ENCODE measurements around the gene LINC00305.

- TF ChIP-seq EZH2 (conservative IDR thresholded peaks at IDR 0.05; ENCODE audit: low read depth, low read length) (no peak), ARNT (IDR thresholded peaks at IDR 0.05) (no peak), RFX5 (IDR thresholded peaks at IDR 0.05; ENCODE audit: low read depth, low read length) (no peak), ZNF512B (CRISPR knock-in tag; IDR thresholded peaks at IDR 0.05; ENCODE audit: borderline replicate concordance) (no peak), POLR2A (IDR thresholded peaks at IDR 0.05; ENCODE audit: insufficient read depth in 1 of 2, low read depth in 2 of 2, low read length in 2 of 2) (no peak), DNMT1 (CRISPR knock-in tag; IDR thresholded peaks at IDR 0.05) (no peak), MIER2 (CRISPR knock-in tag; IDR thresholded peaks at IDR 0.05) (no peak), ZNF274 (CRISPR knock-in tag; IDR thresholded peaks at IDR 0.05) (no peak), CTCF (CRISPR knock-in tag; IDR thresholded peaks at IDR 0.05) (no peak), KDM1A (CRISPR knock-in tag; IDR thresholded peaks at IDR 0.05) (no peak), MTA3 (CRISPR knock-in tag; IDR thresholded peaks at IDR 0.05) (no peak), BRD4 (CRISPR knock-in tag; IDR thresholded peaks at IDR 0.05) (no peak)
- TF ChIP-seq, protein P1, sequence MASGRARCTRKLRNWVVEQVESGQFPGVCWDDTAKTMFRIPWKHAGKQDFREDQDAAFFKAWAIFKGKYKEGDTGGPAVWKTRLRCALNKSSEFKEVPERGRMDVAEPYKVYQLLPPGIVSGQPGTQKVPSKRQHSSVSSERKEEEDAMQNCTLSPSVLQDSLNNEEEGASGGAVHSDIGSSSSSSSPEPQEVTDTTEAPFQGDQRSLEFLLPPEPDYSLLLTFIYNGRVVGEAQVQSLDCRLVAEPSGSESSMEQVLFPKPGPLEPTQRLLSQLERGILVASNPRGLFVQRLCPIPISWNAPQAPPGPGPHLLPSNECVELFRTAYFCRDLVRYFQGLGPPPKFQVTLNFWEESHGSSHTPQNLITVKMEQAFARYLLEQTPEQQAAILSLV (CRISPR knock-in tag; IDR thresholded peaks at IDR 0.05; ENCODE audit: borderline replicate concordance) = no peak
Observed at GRCh38 chr18:64095056-64095455, 53.8 kb downstream of the LINC00305 start.
